NCI-H524 (cell line): Measurements from ENCODE around the gene EXOC2.
"Not testable (repeated sequence)": the region's sequence is repeated elsewhere in the genome, so short reads cannot be mapped to it uniquely, and the experiment has no call there.

ENCODE experiments used
- DNase-seq, 2 experiments: peaks; one replicate each; lab custom pipeline; 2025; lab: John Stamatoyannopoulos, UW

EXOC2 gene

DNA sequence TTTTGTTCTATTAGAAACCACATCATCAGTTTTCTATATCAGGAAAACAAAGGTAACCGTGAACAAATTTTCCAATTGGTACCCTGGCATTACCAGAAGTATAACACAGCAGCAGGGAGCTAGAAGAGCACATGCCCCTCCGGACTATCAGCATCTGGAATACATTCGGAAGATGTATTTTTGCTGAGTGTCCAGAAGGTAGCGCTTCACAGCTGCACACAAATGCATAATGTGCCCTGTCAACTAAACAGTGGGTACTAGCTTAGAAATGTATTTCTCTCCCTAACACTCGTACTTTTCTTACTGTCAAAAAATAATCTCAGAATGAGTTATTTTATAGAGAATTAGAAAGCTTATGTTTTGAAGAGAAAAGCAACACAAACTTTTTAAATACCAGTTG, 113.6 kb downstream of the EXOC2 start:
- peak; percentile 12 to 37 for DNase-seq

DNA sequence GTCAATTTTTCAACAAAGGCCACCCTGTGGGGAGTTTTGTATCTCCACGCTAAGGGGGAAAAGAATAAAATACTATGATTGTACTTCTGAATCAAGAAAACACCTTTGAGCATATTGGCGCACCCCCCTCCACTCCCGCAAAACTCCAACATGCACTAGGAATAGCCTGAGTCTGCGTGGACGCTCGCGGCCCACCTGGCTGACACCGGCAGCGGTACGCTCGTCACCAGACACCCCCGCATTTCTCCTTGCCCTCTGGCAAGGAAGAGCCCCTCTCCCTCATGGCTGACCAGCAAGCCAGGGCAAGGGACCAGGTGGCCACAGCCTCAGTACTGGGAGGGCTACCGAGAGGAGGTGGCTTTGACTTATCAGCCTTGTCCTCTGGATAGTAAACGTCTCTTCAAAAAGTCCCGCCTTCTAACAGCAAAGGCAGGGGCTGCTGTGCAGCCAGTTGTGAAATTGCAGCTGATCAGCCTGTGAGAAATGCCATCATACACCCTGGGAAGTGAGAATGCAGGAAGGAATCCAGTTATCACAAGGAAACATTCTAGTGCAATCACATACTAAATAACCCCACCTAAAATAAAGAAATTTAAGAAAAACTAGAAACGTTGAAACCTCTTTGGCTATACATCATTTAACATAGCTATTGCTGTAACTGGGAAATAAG, 120.2 kb downstream of the EXOC2 start:
- DNase-seq, result no peak

DNA sequence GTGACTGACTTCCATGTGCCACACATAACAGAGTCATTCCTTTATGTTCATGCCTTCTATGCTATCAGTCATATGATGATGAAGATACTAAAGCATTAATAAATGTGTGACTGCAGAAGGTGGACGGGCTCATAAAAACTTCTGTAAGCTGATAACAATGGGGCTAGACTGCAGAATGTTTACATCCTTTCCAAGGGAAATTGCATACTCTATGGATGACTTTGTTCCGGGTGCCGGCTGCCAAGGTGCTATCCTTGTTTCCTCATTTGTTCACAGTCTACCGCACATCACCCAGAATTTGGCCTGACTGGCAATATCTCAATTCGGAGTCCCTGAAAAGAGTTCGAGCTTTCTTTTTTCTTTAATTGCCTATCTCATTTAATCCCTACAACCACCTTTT, 121.0 kb downstream of the EXOC2 start:
- DNase-seq, result no peak

DNA sequence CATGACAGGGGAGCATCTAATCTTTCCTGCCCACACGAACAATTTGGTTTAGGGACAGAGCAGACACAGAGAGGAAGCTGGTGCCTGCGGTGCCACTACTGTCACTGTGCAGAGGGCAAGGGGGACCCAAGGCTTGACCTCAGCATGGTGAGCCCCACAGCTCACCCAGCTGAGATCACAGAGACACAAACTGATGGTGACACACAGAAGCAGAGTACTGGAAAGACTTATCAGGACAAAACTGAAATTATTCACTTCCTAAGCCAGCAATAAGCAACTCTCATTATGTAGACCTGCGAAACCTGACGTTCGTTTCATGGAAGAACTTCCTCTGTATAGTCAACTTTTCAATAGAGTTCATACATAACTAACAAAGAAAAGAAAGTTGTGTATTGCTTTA, 122.1 kb downstream of the EXOC2 start:
- no peak for DNase-seq

DNA sequence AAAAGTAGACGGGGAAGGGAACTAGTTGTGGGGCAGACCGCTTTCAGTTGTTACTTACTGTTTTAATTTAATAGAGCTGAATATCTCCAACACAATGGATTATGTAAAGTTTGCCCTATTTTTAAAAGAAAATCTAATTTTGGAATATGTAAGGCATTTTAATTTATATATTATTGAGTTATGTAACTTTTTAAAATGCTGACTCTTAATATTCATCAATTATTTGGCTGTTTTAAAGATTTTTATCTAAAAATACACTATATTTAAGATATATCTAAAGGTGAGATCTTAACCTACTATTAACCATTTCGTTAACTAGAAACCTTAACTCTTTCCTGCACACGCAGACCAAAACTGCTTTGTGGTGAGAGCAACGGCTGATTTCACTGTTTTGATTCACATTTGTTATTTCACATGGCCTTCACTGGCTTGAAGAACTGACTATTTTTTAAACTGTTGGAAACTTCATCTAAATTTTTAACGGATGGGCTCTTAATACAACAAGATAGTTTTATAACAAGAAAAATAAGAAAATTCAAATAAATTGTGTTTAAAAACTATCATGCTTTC, 123.9 kb downstream of the EXOC2 start:
- DNase-seq, result no peak

DNA sequence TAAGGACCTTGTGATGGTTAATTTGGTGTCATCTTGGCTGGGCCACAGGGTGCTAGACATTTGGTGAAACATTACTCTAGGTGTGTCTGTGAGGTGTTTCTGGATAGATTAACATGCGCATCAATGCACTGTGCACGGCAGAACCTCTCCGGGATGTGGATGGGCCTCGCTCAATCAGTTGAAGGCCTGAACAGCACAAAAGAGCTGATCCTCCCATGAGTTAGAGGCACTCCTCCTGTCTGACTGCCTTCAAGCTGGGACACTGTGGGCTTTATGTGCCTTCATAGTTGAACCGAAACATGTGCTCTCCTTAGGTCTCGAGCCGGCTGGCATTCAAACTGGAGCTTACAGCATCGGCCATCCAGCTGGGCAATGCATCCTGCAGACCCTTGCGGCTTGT, 124.9 kb downstream of the EXOC2 start:
- DNase-seq, result no peak

DNA sequence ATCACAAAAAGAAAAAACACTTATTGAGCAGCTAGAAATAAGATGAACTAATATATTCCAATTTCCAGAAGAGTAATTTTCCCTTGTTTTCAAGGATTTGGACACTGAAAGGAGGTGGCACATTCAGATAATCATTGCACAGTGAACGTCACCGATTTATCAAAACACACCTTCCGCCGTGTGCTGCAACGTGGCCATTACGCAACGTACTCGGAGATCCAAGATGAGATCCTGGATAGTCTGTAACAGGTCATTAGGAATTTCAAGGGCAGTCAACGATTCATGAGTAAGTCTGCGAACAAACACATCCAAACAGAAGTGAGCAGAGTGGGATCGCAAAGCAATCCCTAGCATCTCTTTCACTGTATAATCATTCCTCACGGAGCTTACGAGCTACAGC, 129.1 kb downstream of the EXOC2 start:
- DNase-seq, result no peak

DNA sequence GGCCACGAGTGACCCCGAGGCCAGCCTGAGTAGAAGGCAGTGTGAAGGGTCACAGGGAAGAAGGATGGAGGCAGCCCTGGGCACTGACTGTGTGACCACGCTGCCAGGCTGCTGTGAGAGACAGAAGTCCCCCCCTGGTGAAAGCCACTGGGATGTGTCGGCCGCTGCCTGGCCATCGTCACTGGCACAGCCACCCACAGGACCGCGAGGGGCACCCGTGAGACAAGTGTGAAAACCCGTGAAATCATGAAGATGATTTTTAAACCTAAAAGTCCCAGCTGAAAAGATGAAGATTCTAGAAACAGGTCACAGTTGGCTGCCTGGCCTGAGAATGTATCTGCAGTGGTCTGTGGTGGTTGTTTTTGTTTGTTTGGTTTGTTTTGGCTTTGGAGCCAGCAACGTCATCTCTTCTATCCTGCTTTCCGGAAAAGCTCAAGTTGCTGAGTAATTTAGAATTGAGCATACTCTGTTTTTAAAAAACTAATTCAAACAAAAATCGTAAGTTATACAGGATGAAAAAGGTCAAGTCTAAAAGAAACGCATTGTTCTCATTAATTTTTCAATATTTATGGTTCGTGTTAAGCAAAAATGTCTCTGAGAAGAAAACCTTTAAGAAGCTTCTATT, 130.8 kb downstream of the EXOC2 start:
- no peak for DNase-seq

DNA sequence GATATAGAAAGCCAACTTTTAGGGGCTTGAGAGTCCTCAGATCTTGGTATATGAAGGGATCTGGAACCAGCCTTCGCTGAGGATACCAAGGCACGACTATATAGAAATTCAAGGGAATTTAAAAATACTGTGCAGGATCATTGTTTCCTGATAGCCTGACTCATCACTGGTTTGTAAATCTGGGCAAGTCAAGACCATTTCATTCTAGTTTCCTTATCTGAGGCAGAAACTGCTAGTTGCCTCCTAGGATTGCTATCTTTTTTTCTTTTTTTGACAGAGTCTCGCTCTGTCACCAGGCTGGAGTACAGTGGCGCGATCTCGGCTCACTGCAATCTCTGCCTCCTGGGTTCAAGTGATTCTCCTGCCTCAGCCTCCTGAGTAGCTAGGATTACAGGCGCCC, 131.6 kb downstream of the EXOC2 start:
- not testable (repeated sequence) for DNase-seq

DNA sequence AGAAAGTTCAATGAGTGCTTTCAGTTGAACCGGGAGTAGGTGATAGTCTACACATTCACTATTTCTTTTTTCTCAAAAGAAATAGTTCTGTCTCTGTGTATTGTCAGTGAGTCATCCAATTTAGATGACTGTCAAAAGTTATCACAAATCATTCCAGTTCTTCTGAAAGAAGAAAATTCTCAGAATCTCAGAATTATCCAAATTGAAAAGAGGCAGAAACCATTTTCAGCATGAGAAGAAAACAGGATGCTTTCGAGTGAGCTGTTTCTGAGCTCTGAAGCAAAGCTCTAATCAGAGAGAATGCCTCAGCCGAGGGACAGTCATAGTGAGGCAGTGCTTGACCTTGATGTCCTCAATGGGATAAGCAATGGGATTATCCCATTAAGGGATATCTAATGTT, 134.0 kb downstream of the EXOC2 start:
- DNase-seq, result no peak

DNA sequence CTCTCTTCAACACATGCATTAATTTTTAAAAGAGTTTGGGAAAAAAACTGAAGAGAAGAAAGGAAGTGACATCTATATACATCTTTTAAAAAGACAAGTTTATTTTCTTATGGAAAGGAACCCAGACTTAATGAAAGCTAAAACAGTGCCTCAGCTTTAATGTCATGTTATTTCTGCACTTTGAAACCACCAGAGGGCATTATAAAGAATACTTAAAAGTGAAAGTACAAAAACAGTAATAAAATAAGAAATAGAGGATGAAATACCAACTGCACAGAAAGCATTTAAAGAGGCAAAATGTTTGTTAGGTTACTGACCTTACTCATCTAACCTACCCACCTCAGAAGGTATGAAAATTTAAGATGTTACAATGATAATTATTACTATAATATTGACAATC, 134.8 kb downstream of the EXOC2 start:
- DNase-seq, result no peak

DNA sequence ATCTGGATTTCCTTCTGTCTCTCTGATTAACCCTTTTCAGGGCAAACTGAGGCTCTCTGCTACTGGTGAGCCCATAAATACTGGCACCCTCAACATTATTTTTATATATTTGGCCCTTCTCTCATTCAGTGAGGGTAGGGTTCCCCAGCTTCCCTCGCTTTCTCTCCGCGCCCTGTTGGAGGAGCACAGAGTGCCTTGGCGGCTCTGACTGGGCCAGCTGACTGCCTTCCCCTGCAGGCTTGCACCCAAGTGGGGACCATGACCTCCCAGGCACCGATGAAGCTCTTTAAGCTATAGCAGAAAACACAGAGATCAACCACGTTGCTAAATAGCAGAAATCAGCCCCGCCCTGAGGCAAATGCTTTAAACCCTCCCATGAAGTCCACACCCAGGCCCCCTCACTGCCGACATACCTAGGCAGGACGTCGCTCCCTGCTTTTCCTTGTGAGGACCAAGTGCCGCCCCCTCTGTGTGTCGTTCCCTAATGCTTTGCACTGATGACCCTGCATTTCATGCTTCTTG, 141.0 kb downstream of the EXOC2 start:
- DNase-seq, result no peak

DNA sequence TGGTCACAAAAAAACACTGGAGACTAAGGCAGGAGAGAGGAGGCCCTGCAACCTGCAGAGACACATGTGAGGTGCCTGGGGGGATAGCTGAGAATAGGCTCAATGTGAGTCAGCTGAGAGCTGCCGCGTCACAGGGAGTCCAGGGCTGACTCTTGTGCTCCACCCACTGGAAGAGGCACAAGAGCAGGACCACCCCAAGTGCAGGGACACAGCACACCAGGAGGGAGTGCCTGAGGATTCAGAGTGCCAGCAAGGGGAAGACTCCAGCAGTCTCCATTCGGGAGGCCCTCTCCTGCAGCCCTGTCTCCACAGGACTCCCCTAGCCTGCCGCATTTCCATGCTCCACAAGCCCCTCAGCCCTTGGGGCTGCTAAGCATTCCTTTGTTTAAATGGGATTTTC, 141.5 kb downstream of the EXOC2 start:
- peak in 1 of 2 experiments; percentile 7 for DNase-seq

DNA sequence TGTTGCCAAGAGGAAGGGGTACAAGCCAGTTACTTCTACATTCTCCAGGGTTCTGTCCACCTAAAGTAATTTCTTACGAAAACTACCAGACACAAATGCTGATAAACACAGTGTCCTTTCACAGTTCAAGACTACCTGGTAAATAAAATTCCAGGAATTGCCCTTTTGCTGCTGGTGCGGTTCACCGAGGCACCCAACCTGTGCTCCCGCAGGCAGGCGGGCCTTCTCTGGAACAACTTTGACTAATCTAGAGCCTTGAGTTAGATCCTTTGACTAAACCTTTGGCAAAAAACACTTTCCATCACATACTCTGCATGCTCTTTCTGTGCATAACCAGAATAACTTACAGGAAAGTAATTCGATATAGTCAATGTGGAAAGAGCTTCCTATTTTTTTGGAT, 143.0 kb downstream of the EXOC2 start:
- no peak for DNase-seq

DNA sequence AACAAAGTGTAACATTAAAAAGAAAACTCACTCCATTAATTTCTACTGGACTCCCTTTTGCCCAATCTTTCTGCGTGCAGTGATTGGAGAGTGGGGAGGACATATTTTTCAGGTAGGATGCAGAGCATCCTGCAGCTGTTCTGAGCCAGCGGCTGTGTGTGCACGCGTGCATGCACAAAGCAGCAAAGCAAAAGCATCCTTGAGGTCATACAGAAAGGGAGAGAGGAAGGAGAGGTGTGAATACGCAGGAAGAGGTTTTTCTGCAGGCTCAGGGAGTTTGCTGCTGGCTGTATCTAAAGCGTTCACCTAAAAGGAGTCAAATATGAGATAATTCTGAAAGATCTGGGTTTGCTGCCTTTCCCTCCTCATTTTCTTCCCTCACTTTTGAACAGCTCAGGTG, 144.4 kb downstream of the EXOC2 start:
- no peak for DNase-seq

DNA sequence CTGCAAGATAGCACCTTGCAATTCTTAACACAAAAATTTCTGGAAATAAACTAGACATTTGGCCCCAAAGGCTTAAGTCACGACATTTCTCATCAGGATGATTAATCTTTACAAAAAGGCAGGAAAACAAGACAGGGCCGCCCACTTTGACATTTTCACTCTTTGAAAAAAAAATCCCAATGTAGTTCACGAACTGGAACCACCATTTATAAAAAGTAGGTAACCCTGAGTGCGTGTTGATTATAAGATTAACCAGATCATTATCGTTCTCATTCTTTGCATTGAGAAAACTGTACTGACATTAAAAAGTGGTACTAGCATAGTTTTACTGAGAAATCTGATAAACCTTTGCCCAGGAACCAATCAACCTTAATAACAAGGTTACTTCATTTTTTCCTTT, 144.8 kb downstream of the EXOC2 start:
- no peak for DNase-seq

DNA sequence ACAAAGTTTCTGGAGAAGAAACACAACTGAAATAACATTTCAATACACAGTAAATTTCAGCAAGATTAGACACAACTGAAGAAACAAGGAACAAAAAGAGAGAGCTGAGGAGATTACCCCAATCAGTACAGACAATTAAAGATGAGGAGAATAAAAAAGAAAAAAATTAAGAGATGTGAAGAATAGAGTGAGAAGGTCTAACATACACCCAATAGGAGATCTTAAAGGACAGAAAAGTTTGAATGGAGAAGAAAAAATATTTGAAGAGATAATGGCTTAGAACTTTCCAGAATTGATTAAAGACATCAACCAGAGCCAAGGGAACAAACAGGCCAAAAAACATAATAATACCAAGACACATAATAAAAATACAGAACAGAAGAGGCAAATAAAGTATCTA, 152.4 kb downstream of the EXOC2 start:
- DNase-seq, result no peak

DNA sequence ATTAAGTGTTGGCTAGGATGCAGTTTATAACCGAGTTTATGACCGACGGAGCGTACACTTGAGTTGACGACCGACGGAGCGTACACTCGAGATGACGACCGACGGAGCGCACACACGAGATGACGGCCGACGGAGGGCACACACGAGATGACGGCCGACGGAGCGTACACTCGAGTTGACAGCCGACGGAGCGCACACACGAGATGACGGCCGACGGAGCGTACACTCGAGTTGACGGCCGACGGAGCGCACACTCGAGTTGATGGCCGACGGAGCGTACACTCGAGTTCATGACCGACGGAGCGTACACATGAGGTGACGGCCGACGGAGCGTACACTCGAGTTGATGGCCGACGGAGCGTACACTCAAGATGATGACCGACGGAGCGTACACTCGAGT, 155.8 kb downstream of the EXOC2 start:
- DNase-seq, result no peak

DNA sequence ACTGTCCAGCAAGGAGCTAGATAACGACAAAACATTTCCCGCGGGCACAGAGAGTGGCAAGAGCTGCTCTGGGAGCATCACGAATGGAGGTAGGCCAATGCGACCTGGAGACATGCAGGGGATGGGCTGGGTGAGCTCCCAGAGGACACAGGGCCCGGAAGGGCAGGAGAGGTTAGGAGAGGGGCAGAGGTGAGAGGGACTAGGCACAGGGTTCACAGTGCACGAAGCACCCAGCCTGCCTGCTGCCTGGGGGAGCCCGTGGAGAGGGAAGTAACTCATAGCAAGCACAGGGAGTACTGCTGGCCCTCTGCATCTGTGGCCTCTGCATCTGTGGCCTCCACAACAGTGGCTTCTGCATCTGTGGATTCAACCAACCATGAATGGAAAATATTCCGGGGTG, 162.5 kb downstream of the EXOC2 start:
- DNase-seq, result no peak

DNA sequence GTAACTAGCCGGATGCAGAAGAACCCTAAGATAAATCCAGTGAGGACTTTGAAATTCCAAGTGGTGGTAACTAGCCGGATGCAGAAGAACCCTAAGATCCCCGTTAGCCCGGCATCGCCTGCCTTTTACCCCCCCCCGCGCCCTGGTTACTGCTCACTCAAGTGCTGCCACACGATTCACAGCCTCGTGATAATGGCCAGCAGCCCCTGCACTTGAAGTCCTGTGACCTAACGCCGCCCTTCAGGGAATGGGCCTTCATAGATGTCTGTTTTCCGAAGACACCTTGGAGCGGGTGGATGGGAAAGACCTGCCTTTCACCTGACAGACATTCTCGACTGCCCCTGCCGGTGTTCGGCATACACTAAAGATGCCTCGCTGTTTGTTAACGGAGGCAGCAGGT, 163.9 kb downstream of the EXOC2 start:
- no peak for DNase-seq

DNA sequence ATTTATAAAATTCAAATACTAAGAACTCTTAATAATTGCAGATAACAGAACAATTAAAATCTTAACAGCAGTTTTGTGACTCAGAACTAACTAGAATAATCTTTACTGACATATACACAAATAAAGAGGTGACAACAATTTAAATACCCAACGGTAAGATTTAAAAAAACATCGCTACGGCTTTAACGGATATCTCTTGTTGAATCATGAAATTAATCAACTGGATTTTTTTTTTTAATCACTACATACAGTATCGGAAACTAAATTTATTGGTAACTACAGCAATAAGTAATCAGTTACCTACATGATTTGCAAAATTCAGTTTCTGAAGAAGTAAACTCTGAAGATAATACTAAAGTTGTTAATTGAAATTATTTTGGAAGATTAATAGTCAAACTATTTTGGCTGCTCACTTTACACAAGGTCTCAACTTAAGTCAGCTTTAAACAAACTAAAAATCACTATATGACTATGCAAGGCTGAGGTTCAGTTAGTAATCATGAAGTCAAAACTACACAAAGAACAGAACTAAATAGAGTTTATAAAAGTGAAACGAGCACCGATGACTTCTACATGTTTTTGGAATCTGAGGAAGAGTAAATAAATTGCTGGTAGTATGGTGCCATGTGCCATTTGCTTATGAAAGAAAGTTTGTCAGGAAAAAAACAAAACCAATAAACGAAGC, 164.8 kb downstream of the EXOC2 start:
- no peak for DNase-seq

DNA sequence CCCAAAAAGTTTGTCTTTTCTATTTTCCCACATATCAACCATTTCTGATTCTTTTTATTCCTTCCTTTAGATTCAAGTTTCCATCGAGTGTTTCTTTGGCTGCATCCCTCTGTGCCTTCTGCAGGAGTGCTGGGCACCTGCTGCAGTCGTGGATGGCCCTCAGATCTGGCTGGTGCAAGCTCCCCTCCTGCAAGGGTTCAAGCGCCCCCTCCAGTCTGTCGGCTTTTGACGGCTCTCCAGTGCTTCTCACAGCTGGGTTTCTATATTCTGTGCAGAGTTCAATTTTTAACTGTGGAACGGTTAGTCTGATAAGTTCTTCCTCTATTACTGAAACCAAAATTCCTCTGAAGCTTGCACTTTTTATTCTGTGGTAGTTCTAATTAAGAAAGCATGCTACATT, 168.1 kb downstream of the EXOC2 start:
- peak in 1 of 2 experiments; percentile 1 for DNase-seq

DNA sequence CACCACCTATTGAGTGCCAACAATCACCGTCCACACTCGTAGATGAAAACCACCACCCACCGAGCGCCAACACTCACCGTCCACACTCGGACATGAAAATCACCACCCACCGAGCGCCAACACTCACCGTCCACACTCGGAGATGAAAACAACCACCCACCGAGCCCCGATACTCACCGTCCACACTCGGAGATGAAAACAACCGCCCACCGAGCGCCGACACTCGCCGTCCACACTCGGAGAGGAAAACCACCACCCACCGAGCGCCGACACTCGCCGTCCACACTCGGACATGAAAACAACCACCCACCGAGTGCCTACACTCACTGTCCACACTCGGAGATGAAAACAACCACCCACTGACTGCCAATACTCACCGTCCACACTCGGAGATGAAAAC, 172.1 kb downstream of the EXOC2 start:
- no peak for DNase-seq
